Brain pericyte (primary cell): ENCODE results near the gene CDC42EP4.

Experiments used
- DNase-seq: peaks from one replicate; pipeline ENCODE4 v3.0.0-alpha.2; 2012; ENCODE audit warnings: low read depth, low spot score

The CDC42EP4 gene

GRCh38 chr17:73255671-73256181 lies 56.1 kb downstream of the CDC42EP4 start:
- no peak for DNase-seq

GRCh38 chr17:73251871-73252270 lies 59.9 kb downstream of the CDC42EP4 start:
- no peak for DNase-seq

- DNase-seq, result no peak
Observed at GRCh38 chr17:73250851-73251640, 60.8 kb downstream of the CDC42EP4 start.

- no peak for DNase-seq
Observed at GRCh38 chr17:73249700-73250099, 62.1 kb downstream of the CDC42EP4 start.

- DNase-seq, result no peak
Observed at GRCh38 chr17:73248532-73248931, 63.3 kb downstream of the CDC42EP4 start.

GRCh38 chr17:73247726-73248125 lies 64.1 kb downstream of the CDC42EP4 start:
- no peak for DNase-seq

GRCh38 chr17:73240561-73240960 lies 71.2 kb downstream of the CDC42EP4 start:
- no peak for DNase-seq

GRCh38 chr17:73237714-73238113 lies 74.1 kb downstream of the CDC42EP4 start:
- no peak for DNase-seq

- DNase-seq, result no peak
Observed at GRCh38 chr17:73234736-73235135, 77.1 kb downstream of the CDC42EP4 start.
